PFSK-1 (cell line): ENCODE measurements around the gene DNAJB8.

Source experiments
- FOXP2 ChIP-seq: optimal IDR thresholded peaks from 2 replicates; pipeline ENCODE3; 2011; ENCODE audit warnings: borderline replicate concordance, control low read depth, inconsistent platforms; ENCODE audit not compliant: insufficient read depth; ENCODE audit errors: extremely low read length, extremely low read depth
- POLR2AphosphoS5 ChIP-seq: IDR thresholded peaks from 2 replicates; pipeline ENCODE4 v1.6.1; 2012; ENCODE audit warnings: low read depth, mild to moderate bottlenecking, control low read depth, low read length, moderate library complexity
- REST ChIP-seq, 2 experiments: IDR thresholded peaks; 2 replicates each; pipeline versions ENCODE4 v1.6.1 to v1.8.0; 2011 to 2012; ENCODE audit warnings: low read depth in 2 of 2, low read length in 2 of 2, control low read depth in 1 of 2, inconsistent platforms in 1 of 2, mild to moderate bottlenecking in 1 of 2, moderate library complexity in 1 of 2; ENCODE audit not compliant: insufficient read depth in 1 of 2
- SIN3A ChIP-seq: IDR thresholded peaks from 2 replicates; pipeline ENCODE4 v1.6.1; 2012; ENCODE audit warnings: mild to moderate bottlenecking, low read length, moderate library complexity, borderline replicate concordance; ENCODE audit not compliant: insufficient read depth
- TAF1 ChIP-seq: IDR thresholded peaks from 2 replicates; pipeline ENCODE4 v1.6.1; 2012; ENCODE audit warnings: low read length, control low read depth, borderline replicate concordance; ENCODE audit not compliant: insufficient read depth

The DNAJB8 gene

GRCh38 chr3:128501431-128501830, 34.7 kb upstream of the DNAJB8 start:
- TF ChIP-seq REST (IDR thresholded peaks at IDR 0.05; ENCODE audit: insufficient read depth in 1 of 2, low read depth in 2 of 2, low read length in 2 of 2) (no peak), SIN3A (no peak), TAF1 (no peak), POLR2AphosphoS5 (no peak), FOXP2 (no peak)

GRCh38 chr3:128500556-128500955, 33.9 kb upstream of the DNAJB8 start:
- TF ChIP-seq SIN3A: no peak
- no peak for TF ChIP-seq FOXP2
- TF ChIP-seq TAF1: no peak
- TF ChIP-seq REST (IDR thresholded peaks at IDR 0.05; ENCODE audit: insufficient read depth in 1 of 2, low read depth in 2 of 2, low read length in 2 of 2): no peak
- no peak for TF ChIP-seq POLR2AphosphoS5

GRCh38 chr3:128499724-128500275, 33.1 kb upstream of the DNAJB8 start:
- TF ChIP-seq FOXP2 (no peak), SIN3A (no peak), REST (IDR thresholded peaks at IDR 0.05; ENCODE audit: insufficient read depth in 1 of 2, low read depth in 2 of 2, low read length in 2 of 2) (no peak), TAF1 (no peak), POLR2AphosphoS5 (no peak)

- TF ChIP-seq REST (IDR thresholded peaks at IDR 0.05; ENCODE audit: insufficient read depth in 1 of 2, low read depth in 2 of 2, low read length in 2 of 2) (no peak), TAF1 (no peak), FOXP2 (no peak), SIN3A (no peak), POLR2AphosphoS5 (no peak)
These were observed 32.3 kb upstream of the DNAJB8 start for GRCh38 chr3:128498901-128499530.

- TF ChIP-seq POLR2AphosphoS5: no peak
- TF ChIP-seq TAF1: no peak
- no peak for TF ChIP-seq SIN3A
- no peak for TF ChIP-seq REST (IDR thresholded peaks at IDR 0.05; ENCODE audit: insufficient read depth in 1 of 2, low read depth in 2 of 2, low read length in 2 of 2)
- no peak for TF ChIP-seq FOXP2
These were observed 31.5 kb upstream of the DNAJB8 start for GRCh38 chr3:128498127-128498626.
